Measurements from ENCODE around the gene PAX4.
A peak's percentile ranks its signal among the peaks of the same experiment; 100 is the strongest.

The PAX4 gene

GRCh38 chr7:127618042-127618441 lies at the start of gene PAX4:
Gene PAX4 (minus strand): TSS chr7:127618142. CDS start chr7:127615928, 2,214 bp downstream.
- no peak for DNase-seq

- DNase-seq, result no peak
Measured at GRCh38 chr7:127667017-127667670, 49.2 kb upstream of the PAX4 start.

GRCh38 chr7:127666602-127667001 lies 48.7 kb upstream of the PAX4 start:
- DNase-seq, result no peak

- no peak for DNase-seq
Measured at GRCh38 chr7:127665922-127666321, 48.0 kb upstream of the PAX4 start.

GRCh38 chr7:127658970-127659630 lies 41.2 kb upstream of the PAX4 start:
- no peak for DNase-seq

GRCh38 chr7:127657500-127657899 lies 39.6 kb upstream of the PAX4 start:
- no peak for DNase-seq

- no peak for DNase-seq
Measured at GRCh38 chr7:127655720-127656119, 37.8 kb upstream of the PAX4 start.

- peak; percentile 46 for DNase-seq
Measured at GRCh38 chr7:127654404-127655394, 36.8 kb upstream of the PAX4 start.

- no peak for DNase-seq
Measured at GRCh38 chr7:127653396-127653795, 35.5 kb upstream of the PAX4 start.

- DNase-seq, result peak; percentile 60
Measured at GRCh38 chr7:127652333-127653248, 34.6 kb upstream of the PAX4 start.

GRCh38 chr7:127651556-127652332 lies 33.8 kb upstream of the PAX4 start, which contains the start of gene SND1:
Gene SND1 (plus strand): TSS chr7:127652194. CDS start chr7:127652374, 180 bp downstream.
- DNase-seq, result peak; percentile 100

GRCh38 chr7:127650847-127651555 lies 33.1 kb upstream of the PAX4 start:
- DNase-seq, result no peak

GRCh38 chr7:127648986-127649385 lies 31.0 kb upstream of the PAX4 start:
- no peak for DNase-seq

- no peak for DNase-seq
Measured at GRCh38 chr7:127647636-127648035, 29.7 kb upstream of the PAX4 start.

- no peak for DNase-seq
Measured at GRCh38 chr7:127644484-127644883, 26.5 kb upstream of the PAX4 start.

- no peak for DNase-seq
Measured at GRCh38 chr7:127638197-127638596, 20.3 kb upstream of the PAX4 start.

GRCh38 chr7:127635659-127636285 lies 17.8 kb upstream of the PAX4 start:
- no peak for DNase-seq

- no peak for DNase-seq
Measured at GRCh38 chr7:127632276-127632910, 14.5 kb upstream of the PAX4 start.

- peak; percentile 56 for DNase-seq
Measured at GRCh38 chr7:127629268-127629854, 11.4 kb upstream of the PAX4 start.
